H1 (cell line): ENCODE results near the gene CPNE5. TPM values are rescaled to one million over a fixed set of nuclear protein-coding genes. Genes with fewer than 3 reads are reported as not detected.

Experiments used
- MAFK ChIP-seq: IDR thresholded peaks from 2 replicates; pipeline ENCODE4 v1.6.1; 2012; ENCODE audit warnings: low read depth, mild to moderate bottlenecking, improper control_type of control experiment, low read length
- polyA plus RNA-seq, 7 experiments: library from polyadenylated mRNA; depleted of rRNA in 3 of 7; stranded (reverse) in 5 of 7; unstranded in 2 of 7; fragments of >200 nt in 5 of 7; fragments of 200-250 nt in 2 of 7; gene quantifications; 1 replicate in 5 of 7; 2 replicates in 1 of 7; 4 replicates in 1 of 7; pipeline versions ENCODE4 v1.2.1 to v1.2.3, GENCODE V29; 2011 to 2013; ENCODE audit warnings: missing spikeins in 2 of 7, mixed read lengths in 2 of 7
- total RNA-seq: library from RNA; stranded (reverse); fragmentation: NEBNext Ultra II Directional; extraction: Animal tissue kit (Norgen Biotek cat#: 25700); gene quantifications from 2 replicates; pipeline ENCODE4 v1.2.1, GENCODE V29; 2021
- TF ChIP-seq, protein P1 (sequence below), 3 experiments: IDR thresholded peaks; 1 replicate in 2 of 3; 2 replicates in 1 of 3; pipeline versions ENCODE4 v1.5.1 to v1.6.1; 2011; ENCODE audit warnings: low read length in 3 of 3, mild to moderate bottlenecking in 3 of 3, inconsistent platforms in 2 of 3, low read depth in 1 of 3, moderate library complexity in 1 of 3; ENCODE audit not compliant: insufficient read depth in 1 of 3; ENCODE audit errors: control extremely low read depth in 1 of 3
- TF ChIP-seq, protein P2 (sequence below): IDR thresholded peaks from 2 replicates; pipeline ENCODE4 v1.6.1; 2011; ENCODE audit warnings: low read depth, mild to moderate bottlenecking, low read length; ENCODE audit not compliant: insufficient read depth
- TF ChIP-seq, protein P3 (sequence below): IDR thresholded peaks from 2 replicates; pipeline ENCODE4 v1.6.1; 2012; ENCODE audit warnings: inconsistent platforms

The CPNE5 gene
- total and polyA plus RNA-seq, 2 of the 8 experiments (the other 6 are each of a cell fraction or from before 2014, with no cell fraction given), result 0.88 to 1.8 TPM

DNA sequence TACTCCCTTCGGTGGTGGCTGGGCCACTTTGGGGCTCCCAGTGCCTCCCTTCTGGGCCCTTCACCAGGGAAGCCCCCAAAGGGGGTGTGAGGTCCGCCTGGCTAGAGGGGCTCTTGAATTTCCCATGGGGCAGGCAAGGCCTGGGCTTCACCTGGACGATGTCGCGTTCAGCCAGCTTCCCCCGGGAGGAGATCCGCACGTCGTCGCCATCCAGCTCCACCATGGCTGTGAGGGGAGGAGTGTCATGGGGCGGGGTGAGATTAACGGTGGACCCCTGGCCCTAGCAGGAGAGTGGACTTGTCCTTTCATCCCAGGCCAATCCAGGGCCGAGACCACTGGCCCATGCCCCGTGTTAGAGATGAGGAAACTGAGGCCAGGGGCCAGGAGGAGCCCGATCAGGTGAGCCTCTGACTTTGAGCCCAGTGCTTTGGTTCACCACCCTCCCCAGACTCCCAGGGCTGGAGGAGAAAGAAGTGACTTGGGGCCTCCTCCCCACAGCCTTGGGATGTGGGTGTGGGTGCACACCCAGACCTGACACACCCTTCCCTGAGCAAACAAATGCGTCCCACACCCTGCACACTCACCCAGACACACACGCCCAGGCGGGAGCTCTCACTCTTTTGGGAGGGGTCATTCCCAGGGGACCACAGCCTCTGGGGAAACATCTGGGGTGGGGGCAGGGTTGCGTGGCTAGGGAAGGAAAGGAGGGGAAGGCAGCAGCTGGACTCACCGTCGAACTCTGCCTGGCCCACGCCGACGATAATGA is 95.5 kb downstream of the CPNE5 start (continued):
- no peak for TF ChIP-seq MAFK
- TF ChIP-seq, protein P1, sequence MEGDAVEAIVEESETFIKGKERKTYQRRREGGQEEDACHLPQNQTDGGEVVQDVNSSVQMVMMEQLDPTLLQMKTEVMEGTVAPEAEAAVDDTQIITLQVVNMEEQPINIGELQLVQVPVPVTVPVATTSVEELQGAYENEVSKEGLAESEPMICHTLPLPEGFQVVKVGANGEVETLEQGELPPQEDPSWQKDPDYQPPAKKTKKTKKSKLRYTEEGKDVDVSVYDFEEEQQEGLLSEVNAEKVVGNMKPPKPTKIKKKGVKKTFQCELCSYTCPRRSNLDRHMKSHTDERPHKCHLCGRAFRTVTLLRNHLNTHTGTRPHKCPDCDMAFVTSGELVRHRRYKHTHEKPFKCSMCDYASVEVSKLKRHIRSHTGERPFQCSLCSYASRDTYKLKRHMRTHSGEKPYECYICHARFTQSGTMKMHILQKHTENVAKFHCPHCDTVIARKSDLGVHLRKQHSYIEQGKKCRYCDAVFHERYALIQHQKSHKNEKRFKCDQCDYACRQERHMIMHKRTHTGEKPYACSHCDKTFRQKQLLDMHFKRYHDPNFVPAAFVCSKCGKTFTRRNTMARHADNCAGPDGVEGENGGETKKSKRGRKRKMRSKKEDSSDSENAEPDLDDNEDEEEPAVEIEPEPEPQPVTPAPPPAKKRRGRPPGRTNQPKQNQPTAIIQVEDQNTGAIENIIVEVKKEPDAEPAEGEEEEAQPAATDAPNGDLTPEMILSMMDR (IDR thresholded peaks at IDR 0.05; ENCODE audit: control extremely low read depth in 1 of 3, insufficient read depth in 1 of 3, low read depth in 1 of 3, low read length in 3 of 3), result no peak
- TF ChIP-seq, protein P2, sequence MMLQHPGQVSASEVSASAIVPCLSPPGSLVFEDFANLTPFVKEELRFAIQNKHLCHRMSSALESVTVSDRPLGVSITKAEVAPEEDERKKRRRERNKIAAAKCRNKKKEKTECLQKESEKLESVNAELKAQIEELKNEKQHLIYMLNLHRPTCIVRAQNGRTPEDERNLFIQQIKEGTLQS, result no peak
- TF ChIP-seq, protein P3, sequence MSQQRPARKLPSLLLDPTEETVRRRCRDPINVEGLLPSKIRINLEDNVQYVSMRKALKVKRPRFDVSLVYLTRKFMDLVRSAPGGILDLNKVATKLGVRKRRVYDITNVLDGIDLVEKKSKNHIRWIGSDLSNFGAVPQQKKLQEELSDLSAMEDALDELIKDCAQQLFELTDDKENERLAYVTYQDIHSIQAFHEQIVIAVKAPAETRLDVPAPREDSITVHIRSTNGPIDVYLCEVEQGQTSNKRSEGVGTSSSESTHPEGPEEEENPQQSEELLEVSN, result no peak
